Cardiac fibroblast (primary cell): Measurements from ENCODE around the gene EGFLAM.

Source experiments
- DNase-seq, 2 donors: peaks; one replicate each; pipeline versions ENCODE4 v3.0.0 to v3.0.0-alpha.2; 2010; ENCODE audit warnings: low read depth in 2 of 2
- H3K4me3 ChIP-seq, 2 donors: replicated peaks in 1 of 2; 1 replicate in 1 of 2; 2 replicates in 1 of 2; pipeline ENCODE4 v1.5.1; 2011; ENCODE audit warnings: low read depth in 2 of 2, low read length in 2 of 2, mild to moderate bottlenecking in 2 of 2, moderate library complexity in 1 of 2
- CTCF ChIP-seq: IDR thresholded peaks from one replicate; pipeline ENCODE4 v1.5.1; 2011; ENCODE audit warnings: low read depth, mild to moderate bottlenecking, low read length, inconsistent platforms

Gene EGFLAM

GRCh38 chr5:38382898-38383297 is 124.5 kb downstream of the EGFLAM start:
- peak; percentile 86 for TF ChIP-seq CTCF
- DNase-seq: peak; percentile 73 to 81
- H3K4me3 ChIP-seq: no peak overlapping the region

GRCh38 chr5:38383701-38384100 is 125.3 kb downstream of the EGFLAM start:
- TF ChIP-seq CTCF: no peak

GRCh38 chr5:38384396-38384795 is 126.0 kb downstream of the EGFLAM start:
- no peak for DNase-seq
- H3K4me3 ChIP-seq: no peak overlapping the region
- no peak for TF ChIP-seq CTCF

More at GRCh38 chr5:38383701-38384100, 125.3 kb downstream of the EGFLAM start:
- no peak overlapping the region for H3K4me3 ChIP-seq
- no peak for DNase-seq

DNA sequence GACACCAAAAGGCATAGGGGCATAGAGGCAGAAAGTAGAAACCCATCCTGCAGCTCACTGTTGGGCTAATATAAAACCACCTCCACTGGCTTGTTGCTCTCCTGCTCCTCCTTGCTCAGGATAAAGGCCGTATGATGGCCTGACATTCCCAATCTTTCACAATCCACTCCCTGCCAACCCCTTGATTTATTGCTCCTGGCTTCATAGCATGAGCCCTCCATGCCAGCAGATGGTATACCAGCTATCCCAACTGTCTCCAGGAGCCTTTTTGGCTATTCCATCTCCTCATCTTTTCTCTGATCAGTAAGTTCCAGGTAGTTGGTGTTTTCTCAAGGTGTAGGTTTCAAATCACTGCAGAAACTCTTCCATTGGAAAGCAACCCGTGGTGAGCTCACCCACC is 128.8 kb downstream of the EGFLAM start:
- no peak for DNase-seq
- no peak for TF ChIP-seq CTCF
- no peak overlapping the region for H3K4me3 ChIP-seq

GRCh38 chr5:38393636-38394035 is 135.3 kb downstream of the EGFLAM start:
- H3K4me3 ChIP-seq: no peak overlapping the region
- DNase-seq: no peak
- no peak for TF ChIP-seq CTCF

GRCh38 chr5:38396766-38397165 is 138.4 kb downstream of the EGFLAM start:
- DNase-seq: no peak
- no peak for TF ChIP-seq CTCF
- no peak overlapping the region for H3K4me3 ChIP-seq

DNA sequence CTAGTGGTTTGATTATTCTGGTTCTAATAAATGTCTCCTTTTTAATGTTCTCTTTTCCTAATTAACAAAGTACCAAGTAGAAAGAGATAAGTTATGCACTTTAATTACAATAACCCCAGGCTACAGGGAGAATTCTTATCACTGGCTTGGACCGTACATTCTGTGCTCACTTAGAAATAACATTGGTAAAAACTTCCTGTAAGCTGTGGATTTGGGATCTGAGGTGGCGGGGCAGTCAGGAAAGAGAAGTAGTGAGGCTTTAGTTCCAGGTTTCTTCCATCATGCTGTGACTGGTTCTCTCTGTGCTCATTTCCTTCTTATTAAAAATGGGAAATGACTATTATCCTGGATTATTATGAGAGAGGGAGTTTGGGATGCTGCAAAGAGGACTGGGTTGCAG is 142.0 kb downstream of the EGFLAM start:
- TF ChIP-seq CTCF: no peak
- DNase-seq: peak in 1 of 2 donors; percentile 21
- H3K4me3 ChIP-seq: no peak overlapping the region
